GM21619 (cell line): ENCODE data around the gene CLSTN2.

Source experiments
- ATAC-seq: cut with Tn5 transposase; IDR thresholded peaks from one replicate; pipeline ENCODE4 v1.9.1; 2021; ENCODE audit not compliant: unreplicated experiment

The CLSTN2 gene

DNA sequence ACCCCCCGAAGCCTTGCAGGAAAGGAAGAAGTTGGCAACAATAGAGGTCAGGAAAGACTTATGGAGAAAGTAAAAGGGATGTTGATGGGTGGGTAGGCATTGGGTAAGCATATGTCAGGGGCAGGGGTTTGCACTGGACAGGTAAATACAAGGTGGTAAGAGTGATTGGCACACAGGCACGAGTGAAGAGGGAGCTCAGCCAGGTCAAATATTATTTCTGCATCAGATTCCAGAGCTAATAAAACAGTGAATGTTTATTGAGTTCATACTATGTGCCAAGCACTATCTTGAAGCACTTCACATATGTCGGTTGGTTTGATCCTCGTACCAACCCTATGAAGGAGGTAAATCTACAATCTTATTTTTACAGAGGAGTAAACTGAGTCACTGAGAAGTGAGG, 6.6 kb downstream of the CLSTN2 start:
- ATAC-seq = no peak

GRCh38 chr3:139944256-139944910, 9.4 kb downstream of the CLSTN2 start:
- no peak for ATAC-seq

- ATAC-seq = no peak
Observed at GRCh38 chr3:139945386-139945785, 10.4 kb downstream of the CLSTN2 start.

DNA sequence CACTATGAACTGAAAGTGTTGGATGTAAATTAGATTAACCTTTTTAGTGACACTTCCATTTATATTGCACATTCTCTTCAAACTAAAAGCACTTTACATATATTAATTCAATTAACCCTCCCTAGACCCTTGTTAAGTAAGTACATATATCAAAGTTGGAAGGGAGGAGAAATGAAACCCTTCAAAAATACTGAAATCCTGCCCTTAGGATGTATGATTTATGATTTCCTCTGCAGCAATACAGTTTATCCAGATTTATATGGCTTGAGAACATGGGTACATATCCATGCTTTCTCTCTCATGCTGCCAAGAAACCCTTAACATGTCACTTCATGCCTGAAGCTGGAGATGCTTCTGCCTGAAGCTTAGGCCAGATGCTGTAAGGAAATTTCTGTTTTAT, 11.0 kb downstream of the CLSTN2 start:
- ATAC-seq = no peak

DNA sequence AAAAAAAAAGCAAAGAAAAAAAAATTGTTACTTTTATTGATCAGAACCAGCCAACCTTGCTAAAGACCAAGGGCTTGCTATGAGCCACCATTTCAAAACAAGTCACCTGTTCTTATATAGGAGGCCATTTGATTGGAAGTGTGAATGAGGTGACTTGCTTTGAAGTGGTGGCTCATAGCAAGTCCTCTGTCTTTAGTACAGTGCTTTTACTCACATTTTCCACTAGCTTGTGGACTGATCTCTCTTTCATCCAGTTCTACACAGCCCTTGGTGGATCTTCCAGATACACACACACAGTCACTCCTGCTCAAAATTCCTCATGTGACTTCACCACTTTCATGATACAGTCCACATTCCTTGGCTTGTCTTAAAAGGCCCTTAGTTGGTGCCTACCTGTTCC, 13.5 kb downstream of the CLSTN2 start:
- ATAC-seq = no peak

- no peak for ATAC-seq
Observed at GRCh38 chr3:139948898-139949297, 13.9 kb downstream of the CLSTN2 start.

GRCh38 chr3:139953131-139953910, 18.3 kb downstream of the CLSTN2 start:
- ATAC-seq = no peak

GRCh38 chr3:139954146-139954860, 19.3 kb downstream of the CLSTN2 start:
- no peak for ATAC-seq

DNA sequence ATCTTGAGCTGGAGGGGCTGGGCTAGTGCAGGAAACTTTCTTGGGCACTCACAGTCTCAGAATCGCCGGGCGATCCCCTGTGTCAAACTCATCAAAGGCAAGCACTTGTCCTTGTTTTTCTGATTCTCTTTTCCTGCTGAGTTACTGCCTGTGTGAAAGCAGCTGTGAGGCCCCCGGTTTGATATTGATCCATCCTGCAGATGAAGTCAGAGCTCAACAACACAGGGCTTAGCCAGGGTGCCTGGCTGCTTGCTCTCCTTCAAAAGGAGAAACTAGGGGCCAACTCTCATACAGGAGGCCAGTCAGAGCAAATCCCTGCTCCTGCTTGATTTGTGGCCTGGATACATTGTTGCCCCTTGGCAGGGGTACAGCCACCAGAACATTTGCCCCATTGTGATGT, 22.9 kb downstream of the CLSTN2 start:
- no peak for ATAC-seq

DNA sequence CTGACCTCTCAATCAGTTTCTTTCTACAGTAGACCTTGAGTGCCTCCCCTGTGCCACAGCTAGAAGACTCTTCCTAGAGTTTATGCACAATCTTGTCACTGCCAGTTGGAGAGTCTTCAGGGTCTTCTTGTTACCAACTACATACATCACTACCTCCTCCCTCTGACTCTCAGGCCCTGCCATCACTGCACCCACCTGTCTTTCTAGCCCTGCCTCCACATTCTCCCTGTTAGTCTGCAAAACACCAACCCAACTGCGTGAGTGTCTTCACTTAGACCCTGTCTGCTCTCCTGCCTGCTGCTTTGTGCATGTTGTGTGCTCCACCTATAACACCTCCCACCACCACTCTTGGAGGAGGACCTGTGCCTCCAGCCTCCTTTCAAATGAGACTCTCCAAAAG, 34.4 kb downstream of the CLSTN2 start:
- ATAC-seq = no peak

DNA sequence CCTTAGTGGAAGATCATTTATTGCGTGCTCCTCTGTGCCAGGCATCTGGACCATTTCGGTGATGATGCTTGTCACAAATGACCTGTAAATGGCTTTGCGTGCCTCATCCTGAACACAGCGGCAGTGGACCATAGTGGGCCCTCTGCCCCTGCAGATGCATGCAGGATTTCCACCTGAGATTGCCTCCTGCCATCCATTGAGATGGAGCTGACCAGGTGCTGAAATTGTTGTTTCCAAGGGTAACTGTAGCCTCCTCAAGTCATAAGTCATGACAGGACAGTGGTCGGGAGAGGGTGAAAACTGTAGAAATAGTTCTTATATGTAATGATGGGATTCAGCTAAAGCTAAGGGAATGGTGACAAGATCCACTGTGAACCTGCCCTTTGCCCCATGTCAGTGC, 35.5 kb downstream of the CLSTN2 start:
- ATAC-seq = no peak

DNA sequence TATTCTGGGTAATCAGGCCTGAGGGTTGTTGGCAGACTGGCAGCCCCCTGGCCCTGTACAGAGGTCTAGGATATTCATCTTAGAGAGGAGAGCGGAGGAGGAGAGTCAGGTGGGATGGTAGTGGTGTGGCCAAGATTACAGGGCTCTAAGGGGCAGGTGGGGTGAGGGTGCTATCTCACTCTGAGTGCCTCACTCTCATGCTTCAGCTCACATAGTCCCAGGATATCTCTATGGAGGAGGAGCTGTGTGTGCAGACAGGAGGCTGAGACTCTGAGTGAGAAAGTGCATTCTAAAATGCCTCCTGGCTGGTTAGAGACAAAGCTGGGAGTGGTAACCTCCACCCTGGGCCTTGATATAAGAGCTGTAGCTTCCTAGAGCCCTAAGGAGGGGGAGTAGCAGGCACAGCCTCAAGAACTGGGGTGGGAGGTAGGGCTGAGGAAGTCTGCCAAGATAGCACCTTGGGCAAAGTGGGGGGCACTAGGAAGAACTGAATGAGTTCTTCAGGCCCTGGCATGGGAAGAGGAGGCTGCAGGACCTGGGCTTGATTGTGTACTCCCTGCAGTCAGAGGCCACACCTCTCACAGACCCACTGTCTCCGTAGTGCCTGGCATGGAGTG, 39.9 kb downstream of the CLSTN2 start:
- no peak for ATAC-seq

GRCh38 chr3:139975594-139976365, 40.8 kb downstream of the CLSTN2 start:
- ATAC-seq = no peak

DNA sequence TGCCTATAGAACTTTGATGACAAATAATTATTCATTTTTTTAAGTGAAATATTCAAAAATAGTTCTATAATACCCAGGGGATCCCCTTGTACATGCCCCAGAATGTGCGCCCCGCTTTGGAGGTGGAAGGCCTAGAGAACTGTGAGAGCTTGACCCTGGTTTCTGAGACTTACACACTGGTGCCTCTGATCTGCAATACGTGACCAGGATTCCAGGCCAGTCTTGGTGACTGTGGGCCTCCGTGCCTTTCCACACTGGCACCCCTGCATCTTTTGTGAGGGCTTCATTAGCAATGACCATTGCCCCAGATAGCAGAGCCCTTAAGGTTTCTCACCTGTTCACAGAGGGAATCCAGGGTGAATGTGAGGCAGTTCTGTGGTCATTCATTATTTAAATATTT, 44.0 kb downstream of the CLSTN2 start:
- no peak for ATAC-seq

DNA sequence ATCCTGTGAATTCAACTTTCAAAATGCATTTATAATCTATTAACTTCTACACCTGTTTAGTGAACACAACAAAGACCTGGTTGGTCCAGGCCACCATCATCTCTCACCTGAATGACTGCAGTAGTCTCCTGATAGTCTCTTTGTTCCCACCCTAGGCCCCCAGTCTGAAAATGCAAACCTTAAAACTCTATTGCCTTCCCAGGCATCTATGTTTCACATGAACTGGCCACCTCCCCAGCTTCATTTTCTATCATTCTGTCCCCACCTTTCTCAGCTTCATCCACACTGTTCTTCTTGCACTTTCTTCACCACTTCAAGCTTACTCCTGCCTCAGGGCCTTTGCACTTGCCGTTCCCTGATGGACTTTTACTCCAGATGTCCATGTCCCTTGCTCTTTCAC, 45.0 kb downstream of the CLSTN2 start:
- no peak for ATAC-seq

DNA sequence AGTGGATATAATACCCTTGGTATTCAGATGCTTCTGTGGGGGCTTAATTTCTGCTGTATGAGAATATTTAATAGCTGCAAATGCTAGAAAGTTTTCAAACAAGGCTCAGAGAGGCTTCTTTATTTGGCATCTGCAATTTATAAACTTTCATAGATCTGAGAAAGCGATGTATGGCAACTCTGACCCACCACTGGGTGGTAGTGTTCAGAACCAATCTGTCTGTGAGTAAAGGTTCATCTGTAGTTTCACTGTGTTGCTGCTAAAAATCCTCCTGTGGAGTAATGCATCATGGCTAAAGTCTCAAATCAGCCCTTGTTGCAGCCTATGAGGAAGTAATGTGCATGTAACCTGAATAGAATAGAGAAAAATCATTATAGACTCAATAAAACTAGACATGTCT, 47.4 kb downstream of the CLSTN2 start:
- ATAC-seq = no peak

GRCh38 chr3:139985576-139985975, 50.6 kb downstream of the CLSTN2 start:
- ATAC-seq = no peak

- ATAC-seq = no peak
Observed at GRCh38 chr3:139987908-139988307, 52.9 kb downstream of the CLSTN2 start.

- ATAC-seq = no peak
Observed at GRCh38 chr3:139988472-139989156, 53.6 kb downstream of the CLSTN2 start.

- ATAC-seq = no peak
Observed at GRCh38 chr3:139994891-139995290, 59.9 kb downstream of the CLSTN2 start.
